HEK293T (cell line): ENCODE data around the gene SPATA12.

Experiments
- ARNT ChIP-seq: fragments of 450-650 bp; IDR thresholded peaks from 2 replicates; pipeline ENCODE4 v1.6.1; 2017; ENCODE audit warnings: mild to moderate bottlenecking
- BHLHE40 ChIP-seq: fragments of 450-650 bp; IDR thresholded peaks from 2 replicates; pipeline ENCODE4 v1.6.1; 2016; ENCODE audit warnings: mild to moderate bottlenecking, moderate library complexity, borderline replicate concordance
- FOXA1 ChIP-seq: fragments of 450-650 bp; IDR thresholded peaks from 2 replicates; pipeline ENCODE4 v1.6.1; 2016; ENCODE audit warnings: mild to moderate bottlenecking
- FOXM1 ChIP-seq: fragments of 450-650 bp; IDR thresholded peaks from 2 replicates; pipeline ENCODE4 v1.6.1; 2017; ENCODE audit warnings: mild to moderate bottlenecking, borderline replicate concordance
- LEF1 ChIP-seq: fragments of 450-650 bp; IDR thresholded peaks from 2 replicates; pipeline ENCODE4 v1.6.1; 2017; ENCODE audit warnings: mild to moderate bottlenecking, borderline replicate concordance
- NFRKB ChIP-seq: fragments of 450-650 bp; IDR thresholded peaks from 2 replicates; pipeline ENCODE4 v1.6.1; 2016; ENCODE audit warnings: mild to moderate bottlenecking, moderate library complexity
- SP1 ChIP-seq: fragments of 450-650 bp; IDR thresholded peaks from 2 replicates; pipeline ENCODE4 v1.6.1; 2017
- SUZ12 ChIP-seq: fragments of 450-650 bp; IDR thresholded peaks from 2 replicates; pipeline ENCODE4 v1.6.1; 2016; ENCODE audit warnings: mild to moderate bottlenecking
- TARDBP ChIP-seq: fragments of 450-650 bp; IDR thresholded peaks from 2 replicates; pipeline ENCODE4 v1.6.1; 2016
- ZNF384 ChIP-seq: fragments of 450-650 bp; IDR thresholded peaks from 2 replicates; pipeline ENCODE4 v1.6.1; 2016
- TF ChIP-seq, protein P1 (sequence below): fragments of 450-650 bp; IDR thresholded peaks from 2 replicates; pipeline ENCODE4 v1.6.1; 2016

GRCh38 chr3:57060089-57060821 lies at the start of gene SPATA12:
- TF ChIP-seq SUZ12: no peak
- no peak for TF ChIP-seq FOXA1
- no peak for TF ChIP-seq BHLHE40
- TF ChIP-seq, protein P1, sequence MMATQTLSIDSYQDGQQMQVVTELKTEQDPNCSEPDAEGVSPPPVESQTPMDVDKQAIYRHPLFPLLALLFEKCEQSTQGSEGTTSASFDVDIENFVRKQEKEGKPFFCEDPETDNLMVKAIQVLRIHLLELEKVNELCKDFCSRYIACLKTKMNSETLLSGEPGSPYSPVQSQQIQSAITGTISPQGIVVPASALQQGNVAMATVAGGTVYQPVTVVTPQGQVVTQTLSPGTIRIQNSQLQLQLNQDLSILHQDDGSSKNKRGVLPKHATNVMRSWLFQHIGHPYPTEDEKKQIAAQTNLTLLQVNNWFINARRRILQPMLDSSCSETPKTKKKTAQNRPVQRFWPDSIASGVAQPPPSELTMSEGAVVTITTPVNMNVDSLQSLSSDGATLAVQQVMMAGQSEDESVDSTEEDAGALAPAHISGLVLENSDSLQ: no peak
- no peak for TF ChIP-seq TARDBP
- TF ChIP-seq SP1: no peak
- no peak for TF ChIP-seq NFRKB
- TF ChIP-seq ZNF384: no peak
- TF ChIP-seq LEF1: no peak
- no peak for TF ChIP-seq ARNT
- TF ChIP-seq FOXM1: no peak
